HepG2 (cell line): ENCODE results near the gene NOP58. TPM values are rescaled to one million over a fixed set of nuclear protein-coding genes. Genes with fewer than 3 reads are reported as not detected.

Experiments
- AKAP8 ChIP-seq: sonication (generic); formaldehyde crosslinking; IDR thresholded peaks from 2 replicates; pipeline ENCODE4 v1.5.1; 2020; ENCODE audit warnings: mild to moderate bottlenecking, missing genetic modification reagents
- ELF1 ChIP-seq: sonication (generic); formaldehyde crosslinking; IDR thresholded peaks from 2 replicates; pipeline ENCODE4 v1.4.0; 2020; ENCODE audit warnings: missing genetic modification reagents
- GMEB2 ChIP-seq: IDR thresholded peaks from 2 replicates; pipeline ENCODE4 v1.6.1; 2016; ENCODE audit warnings: missing biosample characterization, missing genetic modification reagents, low read depth
- GPN1 ChIP-seq: sonication (generic); formaldehyde crosslinking; IDR thresholded peaks from 2 replicates; pipeline ENCODE4 v1.5.1; 2020; ENCODE audit warnings: missing genetic modification reagents, borderline replicate concordance
- HDAC1 ChIP-seq: sonication (generic); formaldehyde crosslinking; IDR thresholded peaks from 2 replicates; pipeline ENCODE4 v1.5.1; 2020; ENCODE audit warnings: mild to moderate bottlenecking, missing genetic modification reagents
- HNRNPK ChIP-seq: fragments of 200-400 bp; formaldehyde crosslinking; IDR thresholded peaks from 2 replicates; pipeline ENCODE4 v1.6.1; 2018; ENCODE audit warnings: low read length, low read depth, moderate library complexity, mild to moderate bottlenecking; ENCODE audit not compliant: poor library complexity, severe bottlenecking
- HOXA7 ChIP-seq: sonication (generic); formaldehyde crosslinking; IDR thresholded peaks from 2 replicates; pipeline ENCODE4 v1.8.1; 2022; ENCODE audit warnings: mild to moderate bottlenecking, missing genetic modification reagents, moderate library complexity
- KAT2B ChIP-seq: fragments of 150-350 bp; IDR thresholded peaks from 2 replicates; pipeline ENCODE4 v1.6.1; 2014; ENCODE audit warnings: low read depth, low read length, borderline replicate concordance
- KAT8 ChIP-seq: IDR thresholded peaks from 2 replicates; pipeline ENCODE4 v1.6.1; 2016; ENCODE audit warnings: missing genetic modification reagents, missing compliant biosample characterization
- KDM2A ChIP-seq: sonication (generic); formaldehyde crosslinking; IDR thresholded peaks from 2 replicates; pipeline ENCODE4 v1.4.0; 2020; ENCODE audit warnings: low read depth, missing genetic modification reagents, borderline replicate concordance
- MED8 ChIP-seq: sonication (generic); formaldehyde crosslinking; IDR thresholded peaks from 2 replicates; pipeline ENCODE4 v1.8.1; 2023; ENCODE audit warnings: mild to moderate bottlenecking, missing genetic modification reagents; ENCODE audit not compliant: insufficient replicate concordance
- NR2C2 ChIP-seq: sonication (generic); formaldehyde crosslinking; IDR thresholded peaks from 2 replicates; pipeline ENCODE4 v1.4.0; 2020; ENCODE audit warnings: missing genetic modification reagents, mild to moderate bottlenecking, moderate library complexity, borderline replicate concordance
- POLR2G ChIP-seq: fragments of 200-400 bp; formaldehyde crosslinking; IDR thresholded peaks from 2 replicates; pipeline ENCODE4 v1.6.1; 2018; ENCODE audit warnings: mild to moderate bottlenecking, low read depth, low read length, moderate library complexity
- RBM39 ChIP-seq: fragments of 200-400 bp; formaldehyde crosslinking; IDR thresholded peaks from one replicate; pipeline ENCODE4 v1.6.1; 2018; ENCODE audit warnings: antibody characterized with exemption, mild to moderate bottlenecking, low read depth, low read length; ENCODE audit not compliant: poor library complexity, severe bottlenecking
- SIX1 ChIP-seq: sonication (generic); formaldehyde crosslinking; IDR thresholded peaks from 2 replicates; pipeline ENCODE4 v1.4.0; 2020; ENCODE audit warnings: missing genetic modification reagents, borderline replicate concordance
- ZFP82 ChIP-seq: sonication (generic); formaldehyde crosslinking; IDR thresholded peaks from 2 replicates; pipeline ENCODE4 v1.5.1; 2020; ENCODE audit warnings: mild to moderate bottlenecking, missing genetic modification reagents, borderline replicate concordance
- ZNF3 ChIP-seq: IDR thresholded peaks from 2 replicates; pipeline ENCODE4 v1.7.0; 2017; ENCODE audit warnings: inconsistent platforms
- ZNF331 ChIP-seq: sonication (generic); formaldehyde crosslinking; IDR thresholded peaks from 2 replicates; pipeline ENCODE4 v1.4.0; 2020; ENCODE audit warnings: missing genetic modification reagents
- ZNF343 ChIP-seq: sonication (generic); formaldehyde crosslinking; IDR thresholded peaks from 2 replicates; pipeline ENCODE4 v1.4.0; 2020; ENCODE audit warnings: mild to moderate bottlenecking, missing genetic modification reagents
- ZNF354B ChIP-seq: sonication (generic); formaldehyde crosslinking; IDR thresholded peaks from 2 replicates; pipeline ENCODE4 v1.8.0; 2022; ENCODE audit warnings: mild to moderate bottlenecking, missing genetic modification reagents
- ZNF589 ChIP-seq: sonication (generic); formaldehyde crosslinking; conservative IDR thresholded peaks from 2 replicates; pipeline ENCODE4 v1.8.0; 2022; ENCODE audit warnings: mild to moderate bottlenecking, moderate library complexity, missing genetic modification reagents
- ZNF713 ChIP-seq: sonication (generic); formaldehyde crosslinking; IDR thresholded peaks from 2 replicates; pipeline ENCODE4 v1.4.0; 2020; ENCODE audit warnings: mild to moderate bottlenecking, missing genetic modification reagents
- polyA plus RNA-seq, 8 experiments: library from polyadenylated mRNA; depleted of rRNA in 3 of 8; stranded (reverse) in 7 of 8; unstranded in 1 of 8; fragments of >200 nt; fragmentation: Illumina TruSeq in 4 of 8; extraction: Trizol in 4 of 8; gene quantifications; 2 replicates each; pipeline versions ENCODE4 v1.2.1 to v1.2.3, GENCODE V29; 2011 to 2016; ENCODE audit warnings: low read depth in 4 of 8, missing spikeins in 1 of 8, mixed read lengths in 1 of 8; ENCODE audit not compliant: insufficient read depth in 1 of 8
- total RNA-seq, 5 experiments: library from RNA; depleted of rRNA; stranded (reverse); fragments of >200 nt; fragmentation: Illumina TruSeq; extraction: Trizol; gene quantifications; 2 replicates each; pipeline ENCODE4 v1.2.3, GENCODE V29; 2016; ENCODE audit warnings: low read depth in 1 of 5
- TF ChIP-seq, protein P1 (sequence below): conservative IDR thresholded peaks from 2 replicates; pipeline ENCODE4 v1.6.1; 2018; ENCODE audit warnings: missing genetic modification reagents
- TF ChIP-seq, protein P2 (sequence below): sonication (generic); formaldehyde crosslinking; conservative IDR thresholded peaks from 2 replicates; pipeline ENCODE4 v1.4.0; 2020; ENCODE audit warnings: missing genetic modification reagents
- TF ChIP-seq, protein P3 (sequence below): sonication (generic); formaldehyde crosslinking; IDR thresholded peaks from 2 replicates; pipeline ENCODE4 v1.8.0; 2022; ENCODE audit warnings: mild to moderate bottlenecking, missing genetic modification reagents, moderate library complexity

The NOP58 gene
- total and polyA plus RNA-seq, 2 of the 13 experiments (the other 11 are each of a cell fraction or from before 2014, with no cell fraction given), result 74.9 to 203 TPM

DNA sequence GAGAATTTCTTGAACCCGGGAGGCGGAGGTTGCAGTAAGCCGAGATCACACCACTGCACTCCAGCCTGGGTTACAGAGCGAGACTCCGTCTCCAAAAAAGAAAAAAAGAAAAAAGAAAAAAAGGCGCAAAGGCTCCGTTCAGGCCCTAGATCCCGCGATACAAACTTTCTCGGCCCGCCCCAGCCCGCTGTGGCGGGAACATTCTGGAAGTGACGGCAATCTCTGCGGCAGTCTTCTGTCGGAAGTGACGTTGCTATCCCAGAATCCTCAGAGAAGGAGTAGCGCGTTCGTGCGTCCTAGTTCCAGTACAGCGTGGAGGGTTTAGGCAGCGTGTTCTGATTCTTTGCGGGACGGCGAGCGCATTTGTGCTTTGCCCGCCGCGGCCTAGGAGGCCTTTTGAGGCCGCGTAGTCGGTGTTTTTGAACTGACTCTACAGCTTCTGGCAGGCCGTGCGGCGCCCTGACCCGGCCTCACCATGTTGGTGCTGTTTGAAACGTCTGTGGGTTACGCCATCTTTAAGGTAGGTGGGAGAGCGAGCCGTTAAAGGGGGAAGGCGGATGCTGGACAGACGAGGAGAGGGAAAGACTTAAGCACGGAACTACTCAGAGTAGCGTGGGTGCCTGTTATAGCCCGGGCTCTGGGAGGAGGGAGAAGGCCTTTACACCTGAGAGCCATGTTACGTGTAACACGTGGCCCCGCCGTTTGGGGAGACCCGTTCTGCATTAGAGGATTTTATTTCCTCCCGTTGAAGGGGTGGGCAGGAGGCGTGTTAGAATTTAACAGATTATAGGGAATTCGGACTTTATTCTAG, at the start of gene NOP58 (continued):
- TF ChIP-seq HOXA7 (no peak), KDM2A (CRISPR knock-in tag) (peak; percentile 96), GMEB2 (CRISPR knock-in tag) (peak; percentile 79), ZNF713 (CRISPR knock-in tag) (no peak), ZFP82 (CRISPR knock-in tag) (peak; percentile 93; the same call in 1 of the 2 replicates), RBM39 (peak; percentile 82), NR2C2 (CRISPR knock-in tag) (peak; percentile 75; the same call in 1 of the 2 replicates), MED8 (peak; percentile 83), ZNF354B (CRISPR knock-in tag) (peak; percentile 70; the same call in 1 of the 2 replicates), ZNF3 (CRISPR knock-in tag) (peak; percentile 53; the same call in 1 of the 2 replicates), HNRNPK (no peak), AKAP8 (CRISPR knock-in tag) (peak; percentile 68), KAT8 (peak; percentile 96), ELF1 (CRISPR knock-in tag) (peak; percentile 56), ZNF331 (CRISPR knock-in tag) (peak; percentile 81; the same call in 1 of the 2 replicates), HDAC1 (CRISPR knock-in tag) (peak; percentile 96), ZNF589 (CRISPR knock-in tag) (0 out of 2 replicates have a peak, but pooled peaks have one; percentile 35), ZNF343 (peak; percentile 56; the same call in 1 of the 2 replicates), SIX1 (CRISPR knock-in tag) (peak; percentile 27; the same call in 1 of the 2 replicates), KAT2B (no peak), GPN1 (CRISPR knock-in tag) (no peak), POLR2G (peak; percentile 99)
- TF ChIP-seq, protein P1, sequence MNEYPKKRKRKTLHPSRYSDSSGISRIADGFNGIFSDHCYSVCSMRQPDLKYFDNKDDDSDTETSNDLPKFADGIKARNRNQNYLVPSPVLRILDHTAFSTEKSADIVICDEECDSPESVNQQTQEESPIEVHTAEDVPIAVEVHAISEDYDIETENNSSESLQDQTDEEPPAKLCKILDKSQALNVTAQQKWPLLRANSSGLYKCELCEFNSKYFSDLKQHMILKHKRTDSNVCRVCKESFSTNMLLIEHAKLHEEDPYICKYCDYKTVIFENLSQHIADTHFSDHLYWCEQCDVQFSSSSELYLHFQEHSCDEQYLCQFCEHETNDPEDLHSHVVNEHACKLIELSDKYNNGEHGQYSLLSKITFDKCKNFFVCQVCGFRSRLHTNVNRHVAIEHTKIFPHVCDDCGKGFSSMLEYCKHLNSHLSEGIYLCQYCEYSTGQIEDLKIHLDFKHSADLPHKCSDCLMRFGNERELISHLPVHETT (CRISPR knock-in tag), result peak; percentile 73
- TF ChIP-seq, protein P2, sequence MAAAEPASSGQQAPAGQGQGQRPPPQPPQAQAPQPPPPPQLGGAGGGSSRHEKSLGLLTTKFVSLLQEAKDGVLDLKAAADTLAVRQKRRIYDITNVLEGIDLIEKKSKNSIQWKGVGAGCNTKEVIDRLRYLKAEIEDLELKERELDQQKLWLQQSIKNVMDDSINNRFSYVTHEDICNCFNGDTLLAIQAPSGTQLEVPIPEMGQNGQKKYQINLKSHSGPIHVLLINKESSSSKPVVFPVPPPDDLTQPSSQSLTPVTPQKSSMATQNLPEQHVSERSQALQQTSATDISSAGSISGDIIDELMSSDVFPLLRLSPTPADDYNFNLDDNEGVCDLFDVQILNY, result peak; percentile 96
- TF ChIP-seq, protein P3, sequence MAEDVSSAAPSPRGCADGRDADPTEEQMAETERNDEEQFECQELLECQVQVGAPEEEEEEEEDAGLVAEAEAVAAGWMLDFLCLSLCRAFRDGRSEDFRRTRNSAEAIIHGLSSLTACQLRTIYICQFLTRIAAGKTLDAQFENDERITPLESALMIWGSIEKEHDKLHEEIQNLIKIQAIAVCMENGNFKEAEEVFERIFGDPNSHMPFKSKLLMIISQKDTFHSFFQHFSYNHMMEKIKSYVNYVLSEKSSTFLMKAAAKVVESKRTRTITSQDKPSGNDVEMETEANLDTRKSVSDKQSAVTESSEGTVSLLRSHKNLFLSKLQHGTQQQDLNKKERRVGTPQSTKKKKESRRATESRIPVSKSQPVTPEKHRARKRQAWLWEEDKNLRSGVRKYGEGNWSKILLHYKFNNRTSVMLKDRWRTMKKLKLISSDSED (CRISPR knock-in tag), result no peak
